Measurements from ENCODE around the gene GNAS-AS1.

GNAS-AS1 gene

GRCh38 chr20:58784321-58785074 is 66.2 kb downstream of the GNAS-AS1 start:
- no peak for TF ChIP-seq CTCF (IDR thresholded peaks at IDR 0.05; ENCODE audit: low read depth, low read length)
- Histone ChIP-seq H3K4me3 (ENCODE audit: low read depth, low read length) (no peak overlapping the region), H3K27ac (no peak overlapping the region), H3K9me3 (ENCODE audit: severe bottlenecking) (no peaks in the 10 kb centered on the region), H3K36me3 (no peaks in the 10 kb centered on the region), H3K27me3 (ENCODE audit: insufficient read depth, low read depth, severe bottlenecking) (peaks cover 80% of the 10 kb centered on the region)
- DNase-seq = no peak

GRCh38 chr20:58783511-58784011 is 67.1 kb downstream of the GNAS-AS1 start:
- peaks cover 72% of the 10 kb centered on the region for H3K27me3 ChIP-seq (ENCODE audit: insufficient read depth, low read depth, severe bottlenecking)

GRCh38 chr20:58781138-58781537 is 69.6 kb downstream of the GNAS-AS1 start:
- H3K9me3 ChIP-seq (ENCODE audit: severe bottlenecking) = no peaks in the 10 kb centered on the region
- no peak for DNase-seq
- no peaks in the 10 kb centered on the region for H3K36me3 ChIP-seq
- no peak for TF ChIP-seq CTCF (IDR thresholded peaks at IDR 0.05; ENCODE audit: low read depth, low read length)
- peaks cover 64% of the 10 kb centered on the region for H3K27me3 ChIP-seq (ENCODE audit: insufficient read depth, low read depth, severe bottlenecking)
- no peak overlapping the region for H3K27ac ChIP-seq
- H3K4me3 ChIP-seq (ENCODE audit: low read depth, low read length) = no peak overlapping the region

More at GRCh38 chr20:58783511-58784011, 67.1 kb downstream of the GNAS-AS1 start:
- H3K27ac ChIP-seq = no peak overlapping the region
- no peaks in the 10 kb centered on the region for H3K9me3 ChIP-seq (ENCODE audit: severe bottlenecking)
- TF ChIP-seq CTCF (IDR thresholded peaks at IDR 0.05; ENCODE audit: low read depth, low read length) = no peak
- no peak overlapping the region for H3K4me3 ChIP-seq (ENCODE audit: low read depth, low read length)
- H3K36me3 ChIP-seq = no peaks in the 10 kb centered on the region
- no peak for DNase-seq

- DNase-seq = no peak
- Histone ChIP-seq H3K9me3 (ENCODE audit: severe bottlenecking) (no peaks in the 10 kb centered on the region), H3K36me3 (no peaks in the 10 kb centered on the region), H3K27ac (no peak overlapping the region), H3K27me3 (ENCODE audit: insufficient read depth, low read depth, severe bottlenecking) (peaks cover 65% of the 10 kb centered on the region), H3K4me3 (ENCODE audit: low read depth, low read length) (no peak overlapping the region)
- TF ChIP-seq CTCF (IDR thresholded peaks at IDR 0.05; ENCODE audit: low read depth, low read length) = no peak
Measured at GRCh38 chr20:58778760-58779159, 71.9 kb downstream of the GNAS-AS1 start.

- TF ChIP-seq CTCF (IDR thresholded peaks at IDR 0.05; ENCODE audit: low read depth, low read length) = no peak
- Histone ChIP-seq H3K9me3 (ENCODE audit: severe bottlenecking) (no peaks in the 10 kb centered on the region), H3K27me3 (ENCODE audit: insufficient read depth, low read depth, severe bottlenecking) (peaks cover 62% of the 10 kb centered on the region), H3K36me3 (no peaks in the 10 kb centered on the region), H3K4me3 (ENCODE audit: low read depth, low read length) (no peak overlapping the region), H3K27ac (no peak overlapping the region)
- no peak for DNase-seq
Measured at GRCh38 chr20:58777657-58778056, 73.0 kb downstream of the GNAS-AS1 start.

Data from WERI-Rb-1 (cell line).